Common myeloid progenitor, CD34-positive (primary cell): Measurements from ENCODE around the gene NOTCH2.
"Not testable (repeated sequence)": the region's sequence is repeated elsewhere in the genome, so short reads cannot be mapped to it uniquely, and the experiment has no call there.

ENCODE experiments used
- CTCF ChIA-PET: fragments of 350-600 bp; sonication (Branson Sonifier 250); formaldehyde crosslinking; loops from one replicate; lab custom pipeline; 2021; ENCODE audit warnings: antibody characterized with exemption; lab: Charles Lee
- POLR2A ChIA-PET: fragments of 350-600 bp; sonication (Branson Sonifier 250); formaldehyde crosslinking; loops from one replicate; lab custom pipeline; 2021; ENCODE audit warnings: antibody characterized with exemption; lab: Charles Lee
- DNase-seq, 3 donors: peaks; one replicate each; pipeline versions ENCODE4 v3.0.0 to v3.0.0-alpha.2; 2013
- H3K27ac ChIP-seq, 2 experiments: 1 replicate in 1 of 2; 2 replicates in 1 of 2; pipeline ENCODE4 v1.7.0; 2013; ENCODE audit warnings: inconsistent platforms in 2 of 2, low read length in 2 of 2, mild to moderate bottlenecking in 2 of 2, low read depth in 1 of 2, moderate library complexity in 1 of 2; ENCODE audit not compliant: severe bottlenecking in 2 of 2, insufficient read depth in 1 of 2, poor library complexity in 1 of 2
- H3K27me3 ChIP-seq, 5 experiments: replicated peaks in 2 of 5; 1 replicate in 3 of 5; 2 replicates in 2 of 5; pipeline versions ENCODE4 v1.6.1 to v1.7.0; 2013; ENCODE audit warnings: low read length in 4 of 5, mild to moderate bottlenecking in 2 of 5, moderate library complexity in 2 of 5, inconsistent platforms in 1 of 5; ENCODE audit not compliant: insufficient read depth in 5 of 5, control insufficient read depth in 4 of 5
- H3K36me3 ChIP-seq, 4 experiments: 1 replicate in 2 of 4; 2 replicates in 2 of 4; pipeline versions ENCODE4 v1.6.1 to v1.7.0; 2013; ENCODE audit warnings: low read length in 3 of 4, control low read depth in 1 of 4, mild to moderate bottlenecking in 1 of 4; ENCODE audit not compliant: control insufficient read depth in 4 of 4, insufficient read depth in 4 of 4
- H3K4me1 ChIP-seq, 4 experiments: 1 replicate in 3 of 4; 2 replicates in 1 of 4; pipeline versions ENCODE4 v1.6.1 to v1.7.1; 2013; ENCODE audit warnings: low read length in 3 of 4, mild to moderate bottlenecking in 3 of 4, control low read depth in 1 of 4, inconsistent platforms in 1 of 4, moderate library complexity in 1 of 4; ENCODE audit not compliant: control insufficient read depth in 4 of 4, insufficient read depth in 4 of 4; ENCODE audit errors: control extremely low read depth in 1 of 4
- H3K4me3 ChIP-seq, 7 experiments: 1 replicate in 4 of 7; 2 replicates in 3 of 7; pipeline versions ENCODE4 v1.5.1 to v1.7.0; 2013; ENCODE audit warnings: mild to moderate bottlenecking in 7 of 7, low read length in 6 of 7, moderate library complexity in 6 of 7, inconsistent platforms in 2 of 7, low read depth in 2 of 7, control low read depth in 1 of 7; ENCODE audit not compliant: insufficient read depth in 4 of 7, control insufficient read depth in 1 of 7; ENCODE audit errors: extremely low read depth in 1 of 7
- H3K9me3 ChIP-seq, 5 experiments: 1 replicate in 4 of 5; 2 replicates in 1 of 5; pipeline versions ENCODE4 v1.6.1 to v1.7.1; 2013; ENCODE audit warnings: low read length in 4 of 5, mild to moderate bottlenecking in 2 of 5, inconsistent platforms in 1 of 5, low read depth in 1 of 5, moderate library complexity in 1 of 5; ENCODE audit not compliant: control insufficient read depth in 4 of 5, insufficient read depth in 2 of 5; ENCODE audit errors: control extremely low read depth in 1 of 5
- WGBS: methylation state at CpG from one replicate; pipeline ENCODE4 v1.1.5; 2013; ENCODE audit not compliant: insufficient coverage; 5-methylcytosine and 5-hydroxymethylcytosine counted together

NOTCH2 gene

GRCh38 chr1:119986007-119986497, 83.4 kb downstream of the NOTCH2 start:
- H3K9me3 ChIP-seq = no peaks in the 10 kb centered on the region
- CTCF ChIA-PET = interaction anchor here (2.3 to 3.8 kb wide), 2 partner anchors 15 to 18 kb away, joined by 5 to 15 read pairs; no protein-coding TSS in a partner anchor
- POLR2A ChIA-PET = no interaction called here
- no peak overlapping the region for H3K4me3 ChIP-seq
- no peak for DNase-seq
- peaks cover 14 to 29% (median 18%) of the 10 kb centered on the region in 4 experiments for H3K4me1 ChIP-seq
- 100% methylated on average over 1 of the region's 3 CpGs for WGBS
- H3K36me3 ChIP-seq = peaks cover 0 to 10% (median 6%) of the 10 kb centered on the region in 4 experiments
- no peak overlapping the region for H3K27ac ChIP-seq
- H3K27me3 ChIP-seq = no peaks in the 10 kb centered on the region

GRCh38 chr1:119984771-119985170, 84.7 kb downstream of the NOTCH2 start:
- Histone ChIP-seq H3K9me3 (no peaks in the 10 kb centered on the region), H3K4me3 (no peak overlapping the region), H3K36me3 (peaks cover 0 to 10% (median 6%) of the 10 kb centered on the region in 4 experiments), H3K27ac (no peak overlapping the region), H3K27me3 (no peaks in the 10 kb centered on the region), H3K4me1 (peaks cover 14 to 31% (median 18%) of the 10 kb centered on the region in 4 experiments)
- DNase-seq = no peak
- POLR2A ChIA-PET = no interaction called here
- 80% methylated on average over 1 of the region's 1 CpG for WGBS
- CTCF ChIA-PET = interaction anchor here (1.5 kb wide), 1 partner anchor 14 kb away, joined by 4 read pairs; no protein-coding TSS in a partner anchor

- Histone ChIP-seq H3K27me3 (no peaks in the 10 kb centered on the region), H3K4me3 (no peak overlapping the region), H3K4me1 (peaks cover 0 to 13% (median 3%) of the 10 kb centered on the region in 4 experiments), H3K36me3 (peaks cover 5 to 10% (median 7%) of the 10 kb centered on the region in 4 experiments), H3K9me3 (no peaks in the 10 kb centered on the region), H3K27ac (no peak overlapping the region)
- CTCF ChIA-PET = interaction anchor here (0.7 to 2.5 kb wide), 3 partner anchors 11 to 22 kb away, joined by 3 to 10 read pairs (median 3); no protein-coding TSS in a partner anchor
- POLR2A ChIA-PET = no interaction called here
- 0% methylated on average over 1 of the region's 1 CpG for WGBS
- peak in 2 of 3 donors; percentile 36 to 59 for DNase-seq
These were observed 87.3 kb downstream of the NOTCH2 start for GRCh38 chr1:119981986-119982815.

GRCh38 chr1:119981496-119981895, 88.0 kb downstream of the NOTCH2 start:
- ChIA-PET CTCF (interaction anchor here (1.6 to 2.5 kb wide), 2 partner anchors 13 to 21 kb away, joined by 3 to 10 read pairs; no protein-coding TSS in a partner anchor), POLR2A (no interaction called here)
- Histone ChIP-seq H3K36me3 (peaks cover 5 to 6% (median 6%) of the 10 kb centered on the region in 4 experiments), H3K27me3 (no peaks in the 10 kb centered on the region), H3K27ac (no peak overlapping the region), H3K4me3 (no peak overlapping the region), H3K4me1 (peaks cover 0 to 9% (median 0%) of the 10 kb centered on the region in 4 experiments), H3K9me3 (no peaks in the 10 kb centered on the region)
- peak in 1 of 3 donors; percentile 37 for DNase-seq
- 100% methylated on average over 1 of the region's 5 CpGs for WGBS

- H3K27ac ChIP-seq = no peak overlapping the region
- no peak for DNase-seq
- H3K9me3 ChIP-seq = no peaks in the 10 kb centered on the region
- H3K4me3 ChIP-seq = no peak overlapping the region
- 97% methylated on average over 4 of the region's 4 CpGs for WGBS
- H3K4me1 ChIP-seq = peaks cover 0 to 13% (median 5%) of the 10 kb centered on the region in 4 experiments
- ChIA-PET CTCF (no interaction called here), POLR2A (no interaction called here)
- peaks cover 0 to 5% (median 2%) of the 10 kb centered on the region in 4 experiments for H3K36me3 ChIP-seq
- no peaks in the 10 kb centered on the region for H3K27me3 ChIP-seq
These were observed 91.4 kb downstream of the NOTCH2 start for GRCh38 chr1:119978018-119978505.

GRCh38 chr1:119977113-119977736, 92.2 kb downstream of the NOTCH2 start:
- H3K27me3 ChIP-seq, DNase-seq, H3K4me3 ChIP-seq, CTCF ChIA-PET, H3K9me3 ChIP-seq, H3K27ac ChIP-seq, H3K36me3 ChIP-seq, POLR2A ChIA-PET: not testable (repeated sequence)
- H3K4me1 ChIP-seq = peaks cover 0 to 14% (median 7%) of the 10 kb centered on the region in 4 experiments
- 90% methylated on average over 2 of the region's 8 CpGs for WGBS
